IPS-11a (cell line): ENCODE data around the gene APBB2.
"Not testable (repeated sequence)": the region's sequence is repeated elsewhere in the genome, so short reads cannot be mapped to it uniquely, and the experiment has no call there.

Experiments
- H3K4me3 ChIP-seq: one replicate; pipeline ENCODE4 v1.5.1; 2013; ENCODE audit warnings: low read depth, low read length, control low read depth

Gene APBB2

DNA sequence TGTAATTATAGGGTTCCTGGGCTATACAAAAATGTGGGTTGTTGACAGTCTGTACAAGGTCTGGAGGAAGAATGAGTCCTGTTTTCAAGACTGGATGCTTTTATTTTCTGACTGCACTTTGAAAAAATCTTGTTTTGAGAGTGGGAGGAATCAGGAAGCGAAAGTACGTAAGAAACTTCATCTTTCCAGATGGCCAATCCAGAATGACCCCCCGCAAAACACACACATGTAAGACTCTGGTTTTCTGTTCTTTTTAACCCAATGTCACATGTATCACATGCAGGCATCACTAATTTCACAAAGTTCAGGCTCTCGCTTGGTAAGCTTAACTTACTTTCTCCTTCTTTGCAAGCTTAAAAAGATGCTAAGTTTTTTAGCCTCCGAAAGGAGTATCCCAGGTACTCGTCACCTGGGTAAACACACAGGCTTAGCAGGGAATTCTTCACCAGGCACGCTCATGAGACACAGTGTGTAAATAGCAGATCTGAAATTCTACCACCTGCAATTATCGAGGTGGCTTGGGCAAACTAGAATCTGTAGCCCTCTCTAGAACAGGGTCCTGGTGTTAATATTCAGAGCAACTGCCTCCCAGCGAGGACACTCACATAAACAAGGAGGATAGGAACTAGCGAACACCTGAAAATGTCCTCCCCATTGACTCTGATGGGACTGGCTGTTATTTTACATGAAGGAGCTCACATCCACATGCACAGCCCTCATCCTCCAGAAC is 373.9 kb downstream of the APBB2 start:
- H3K4me3 ChIP-seq: no peak overlapping the region

DNA sequence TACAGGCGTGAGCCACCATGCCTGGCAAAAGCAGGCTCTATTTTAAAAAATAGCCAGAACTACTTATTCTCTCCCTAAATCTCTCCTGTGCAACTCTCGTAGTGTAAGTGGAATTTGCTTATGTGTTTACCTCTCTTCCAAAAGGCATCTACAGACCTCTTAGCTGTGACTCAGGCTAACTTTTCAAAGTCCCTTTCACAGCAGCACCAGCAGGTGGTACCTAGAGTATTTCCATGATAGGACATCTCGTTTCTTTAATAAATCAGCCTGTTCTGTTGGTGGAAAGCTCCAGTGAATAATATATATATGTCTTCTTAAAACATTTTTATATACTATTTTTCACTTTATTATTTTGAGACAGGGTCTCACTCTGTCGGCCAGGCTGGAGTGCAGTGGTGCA is 375.6 kb downstream of the APBB2 start:
- H3K4me3 ChIP-seq: no peak overlapping the region

DNA sequence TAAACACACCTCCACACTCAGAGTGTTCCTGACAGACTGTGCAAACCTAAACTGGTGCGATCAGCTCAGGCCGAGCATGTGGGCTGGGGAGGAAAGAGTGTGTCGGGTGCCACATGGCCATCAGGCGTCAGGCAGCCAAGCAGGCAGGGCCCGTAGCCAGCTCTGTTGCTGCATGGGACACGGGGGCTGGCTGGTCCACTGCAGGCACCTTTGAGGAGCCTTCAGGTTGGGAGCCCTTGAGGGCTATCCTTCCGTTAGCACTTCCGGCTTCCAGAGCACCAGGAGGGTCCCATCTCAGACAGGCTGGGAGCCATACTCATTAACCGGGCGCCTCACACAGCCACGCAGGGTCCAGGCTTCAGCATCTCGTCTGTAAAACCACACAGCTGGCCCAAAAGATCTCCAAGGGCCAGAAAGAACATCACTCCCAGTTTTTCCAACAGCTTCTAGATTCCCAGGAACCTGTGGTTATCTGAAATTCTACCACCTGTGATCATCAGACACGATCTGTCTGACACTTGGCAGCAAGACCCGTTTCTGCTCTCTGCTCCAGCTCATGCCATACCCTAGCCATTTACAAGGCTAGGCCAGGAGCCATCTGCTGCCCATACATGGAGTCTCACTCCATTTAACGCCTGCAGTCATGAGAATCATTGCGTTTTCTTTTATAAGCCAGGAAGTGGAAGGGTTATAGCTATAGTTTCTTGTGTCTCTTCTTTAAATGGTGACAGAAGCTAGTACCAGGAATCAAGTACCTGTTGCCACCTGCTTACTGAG is 377.1 kb downstream of the APBB2 start:
- H3K4me3 ChIP-seq: no peak overlapping the region

DNA sequence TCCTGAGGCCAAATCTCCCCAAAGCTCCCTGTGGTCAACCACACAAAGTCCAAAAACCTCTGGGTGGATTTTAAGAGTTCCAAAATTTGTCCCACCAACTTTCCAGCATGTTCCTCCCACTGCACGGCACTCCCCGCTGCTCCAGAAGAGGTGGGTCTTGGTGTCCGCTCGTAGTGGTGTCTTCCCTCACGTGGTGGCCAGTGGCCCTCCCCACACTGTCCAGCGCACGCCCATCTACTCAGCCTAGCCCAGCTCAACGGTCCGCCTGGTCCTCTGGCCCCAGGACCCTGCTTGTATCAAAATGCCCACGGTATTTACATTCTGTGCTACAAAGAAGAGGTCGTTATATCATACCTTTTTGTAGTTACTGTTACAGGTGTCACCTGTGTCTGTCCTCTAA is 381.1 kb downstream of the APBB2 start:
- H3K4me3 ChIP-seq: no peak overlapping the region

DNA sequence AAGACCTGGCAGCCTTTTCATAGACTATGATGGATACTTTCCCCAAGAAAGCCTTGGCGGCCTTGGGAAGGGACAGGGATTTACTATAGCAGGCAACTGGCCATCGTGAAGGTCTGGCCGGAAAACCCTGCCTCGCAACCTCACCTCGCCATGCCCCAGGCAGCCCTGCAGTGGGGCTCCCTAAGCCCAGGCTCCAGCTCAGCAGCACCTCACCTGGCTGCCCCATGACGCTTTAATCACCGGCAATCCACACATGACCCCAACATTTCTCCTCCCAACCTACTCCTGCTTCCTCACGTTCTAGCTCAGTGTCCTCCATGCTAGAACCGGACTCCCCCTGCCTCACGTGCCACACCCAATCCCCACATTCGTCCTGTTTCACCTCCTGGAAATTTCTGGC is 382.2 kb downstream of the APBB2 start:
- no peak overlapping the region for H3K4me3 ChIP-seq

DNA sequence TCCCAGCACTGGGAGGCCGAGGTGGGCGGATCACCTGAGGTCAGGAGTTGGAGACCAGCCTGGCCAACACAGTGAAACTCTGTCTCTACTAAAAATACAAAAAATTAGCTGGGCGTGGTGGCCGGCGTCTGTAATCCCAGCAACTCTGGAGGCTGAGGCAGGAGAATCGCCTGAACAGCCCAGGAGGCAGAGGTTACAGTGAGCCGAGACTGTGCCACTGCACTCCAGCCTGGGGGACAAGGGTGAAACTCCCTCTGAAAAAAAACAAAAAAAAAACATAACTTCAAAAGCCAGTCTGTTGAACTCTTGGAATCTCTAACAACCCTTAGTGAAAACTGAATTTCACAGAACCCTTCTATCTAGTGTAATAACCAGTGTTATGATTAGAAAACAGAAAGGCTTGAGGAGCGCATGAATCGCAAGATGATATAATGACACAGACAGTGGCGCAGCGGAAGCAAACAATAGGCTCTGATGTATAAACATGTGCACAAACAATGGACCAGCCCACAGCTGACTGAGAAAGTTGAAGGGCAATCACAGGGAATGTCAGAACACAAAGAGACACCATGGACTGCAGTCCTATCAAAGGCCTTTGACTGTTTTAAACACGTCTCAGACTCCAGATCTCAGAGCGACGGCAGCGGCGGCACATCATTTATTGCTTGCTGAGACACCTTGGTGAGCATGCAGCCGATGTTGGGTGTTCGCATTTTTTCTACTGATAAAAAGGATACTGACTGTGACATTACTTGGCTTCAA is 383.0 kb downstream of the APBB2 start:
- no peak overlapping the region for H3K4me3 ChIP-seq

DNA sequence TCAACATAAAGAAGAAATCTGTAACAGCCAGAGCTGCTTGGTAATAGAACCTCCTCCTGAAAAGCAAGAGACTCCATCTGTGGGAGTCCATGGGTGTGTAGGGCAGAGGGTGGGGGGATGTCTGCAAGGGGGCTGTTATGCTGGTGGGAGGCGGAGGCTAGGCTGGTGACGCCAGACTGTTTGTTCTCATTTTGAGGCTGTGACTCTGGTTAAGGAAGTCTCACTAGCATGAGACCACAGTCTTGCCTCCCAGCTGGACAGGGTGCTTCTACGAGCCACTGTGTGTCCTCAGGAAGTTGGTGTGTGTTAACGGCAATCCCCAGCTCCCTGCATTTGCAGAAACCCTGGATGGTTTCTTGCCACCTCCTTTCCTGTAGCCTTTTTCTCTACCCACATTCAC is 384.8 kb downstream of the APBB2 start:
- H3K4me3 ChIP-seq: no peak overlapping the region

DNA sequence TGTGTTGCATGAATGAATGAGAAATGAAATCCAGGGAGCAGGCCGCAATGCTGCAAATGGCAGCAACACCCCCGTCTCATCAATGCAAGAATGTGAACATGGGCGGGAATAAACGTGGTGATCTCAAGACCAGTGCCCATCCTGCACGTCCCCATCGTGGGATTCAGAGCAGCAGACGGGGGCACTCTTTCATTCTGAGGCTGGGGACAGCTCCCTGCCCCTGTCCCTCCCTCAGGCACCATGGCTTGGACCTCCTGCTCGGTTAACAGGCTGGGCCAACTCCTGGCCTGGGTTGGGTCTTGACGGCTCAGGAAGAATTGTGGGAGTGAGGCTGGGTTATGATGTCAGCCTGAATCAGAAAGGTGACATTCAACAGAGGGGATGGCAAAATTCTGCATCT is 385.7 kb downstream of the APBB2 start:
- no peak overlapping the region for H3K4me3 ChIP-seq

DNA sequence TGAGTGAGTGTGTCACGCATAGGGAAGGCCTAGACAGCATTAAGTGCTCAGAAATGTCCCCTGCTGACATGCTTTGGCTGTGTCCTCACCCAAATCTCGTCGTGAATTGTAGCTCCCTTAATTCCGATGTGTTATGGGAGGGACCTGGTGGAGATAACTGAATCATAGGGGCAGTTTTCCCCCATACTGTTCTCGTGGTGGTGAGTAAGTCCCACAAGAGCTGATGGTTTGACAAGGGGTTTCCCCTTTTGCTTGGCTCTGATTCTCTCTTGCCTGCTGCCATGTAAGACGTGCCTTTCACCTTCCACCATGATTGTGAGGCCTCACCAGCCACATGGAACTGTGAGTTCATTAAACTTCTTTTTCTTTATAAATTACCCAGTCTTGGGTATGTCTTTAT is 386.6 kb downstream of the APBB2 start:
- no peak overlapping the region for H3K4me3 ChIP-seq

DNA sequence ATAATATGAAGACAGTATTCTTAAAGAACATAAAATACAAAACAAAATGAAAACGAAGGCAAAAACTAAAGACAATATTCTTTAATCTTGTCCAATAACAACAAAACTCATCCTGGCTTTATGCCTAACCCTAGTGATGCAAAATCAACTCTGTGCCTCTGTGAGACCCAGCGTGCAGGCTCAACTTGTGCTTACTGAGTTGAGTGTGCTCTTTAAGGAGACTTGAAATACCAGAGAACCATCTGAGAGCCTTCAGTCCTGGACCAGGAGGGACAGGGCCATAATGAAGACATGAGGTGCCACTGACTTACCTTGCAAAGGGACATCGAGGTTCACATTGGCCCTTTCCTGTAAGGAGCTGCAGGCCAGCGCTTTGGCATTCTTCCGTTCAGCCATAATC is 387.5 kb downstream of the APBB2 start:
- H3K4me3 ChIP-seq: no peak overlapping the region

DNA sequence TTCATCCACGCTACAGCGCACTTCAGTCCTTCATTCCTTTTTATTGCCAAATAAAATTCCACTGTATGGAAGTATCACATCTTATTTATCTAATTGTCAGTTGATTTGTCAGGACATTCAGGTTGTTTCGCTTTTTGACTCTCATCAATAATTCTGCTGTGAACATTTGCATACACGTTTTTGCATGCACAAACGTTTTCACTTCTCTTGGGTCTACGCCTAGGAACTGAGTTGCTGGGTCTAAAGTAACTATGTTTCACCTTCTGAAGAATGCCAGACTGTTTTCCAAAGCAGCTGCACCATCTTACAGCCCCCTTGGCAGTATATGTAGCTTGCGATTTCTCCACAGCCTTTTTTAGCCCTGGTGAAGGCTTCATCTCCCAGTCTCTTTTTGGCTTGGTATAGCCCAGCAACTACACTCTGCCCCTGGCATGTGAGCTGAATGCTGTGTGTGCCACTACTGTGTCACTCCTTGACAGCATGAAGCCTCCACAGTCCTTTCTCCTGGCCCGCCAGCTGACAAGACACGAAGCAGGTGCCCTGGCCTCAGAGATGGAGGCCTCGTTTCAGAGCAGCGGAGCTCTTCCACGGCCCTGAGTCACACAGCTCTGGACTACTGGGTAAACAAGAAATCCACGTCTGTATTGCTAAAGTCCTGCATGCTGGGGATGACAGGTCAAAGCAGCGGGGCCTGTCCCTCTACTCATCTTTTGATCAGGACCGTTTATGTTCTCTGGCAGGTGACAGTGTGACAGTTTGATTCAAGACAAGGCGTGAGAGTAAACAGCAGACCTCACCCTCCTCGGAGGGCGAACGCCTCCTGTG is 389.1 kb downstream of the APBB2 start:
- H3K4me3 ChIP-seq: no peak overlapping the region

DNA sequence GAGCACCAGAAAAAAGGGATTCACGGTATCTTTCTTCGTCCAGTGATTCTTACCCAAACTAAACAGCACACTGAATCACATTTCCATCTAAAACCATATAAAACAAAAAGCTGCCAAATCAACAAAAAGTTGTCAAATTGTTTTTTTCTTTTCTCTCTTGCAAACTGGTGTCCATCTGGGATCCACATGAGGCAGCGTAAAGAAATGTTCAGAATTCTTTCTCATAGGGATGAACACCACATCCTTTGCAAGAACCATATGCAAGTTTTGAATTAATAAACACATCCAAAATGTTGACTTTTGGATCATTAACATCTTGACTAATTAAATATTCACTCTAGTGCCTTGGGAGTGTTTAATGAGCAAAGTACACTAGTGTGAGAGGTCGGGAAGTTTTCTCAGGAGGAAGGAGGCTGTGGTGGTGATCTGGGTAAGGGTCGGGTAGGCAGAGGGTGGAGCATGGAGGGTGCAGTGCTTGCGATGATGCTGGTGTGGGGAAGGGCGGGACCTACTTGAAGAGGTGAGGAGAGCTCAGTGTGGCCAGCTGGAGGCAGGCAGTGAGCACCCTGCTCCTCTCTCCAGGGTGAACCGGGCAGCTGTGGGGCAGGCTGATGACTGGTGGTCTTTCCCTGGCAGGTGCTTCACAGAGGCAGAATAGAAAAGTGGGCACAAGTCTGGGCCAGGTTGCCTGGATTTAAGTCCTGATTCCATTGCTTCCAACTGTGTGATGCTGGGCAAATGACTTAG is 391.7 kb downstream of the APBB2 start:
- H3K4me3 ChIP-seq: no peak overlapping the region

DNA sequence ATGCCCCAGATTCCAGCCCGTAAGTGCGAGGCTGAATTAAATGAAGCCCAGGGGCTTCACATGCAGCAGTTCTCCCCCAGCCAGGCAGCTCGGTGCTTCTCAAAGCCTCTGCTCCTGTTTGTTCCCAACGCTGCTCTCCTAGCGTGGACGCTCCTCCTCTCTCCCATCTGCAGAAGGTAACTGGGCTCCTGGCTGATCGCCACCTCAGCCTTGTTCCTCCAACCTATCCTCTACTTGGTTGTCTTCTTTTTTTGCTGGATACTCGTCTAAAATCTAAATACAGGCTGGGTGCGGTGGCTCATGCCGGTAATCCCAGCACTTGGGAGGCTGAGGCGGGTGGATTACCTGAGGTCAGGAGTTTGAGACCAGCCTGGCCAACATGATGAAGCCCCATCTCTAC is 394.2 kb downstream of the APBB2 start:
- H3K4me3 ChIP-seq: no peak overlapping the region

DNA sequence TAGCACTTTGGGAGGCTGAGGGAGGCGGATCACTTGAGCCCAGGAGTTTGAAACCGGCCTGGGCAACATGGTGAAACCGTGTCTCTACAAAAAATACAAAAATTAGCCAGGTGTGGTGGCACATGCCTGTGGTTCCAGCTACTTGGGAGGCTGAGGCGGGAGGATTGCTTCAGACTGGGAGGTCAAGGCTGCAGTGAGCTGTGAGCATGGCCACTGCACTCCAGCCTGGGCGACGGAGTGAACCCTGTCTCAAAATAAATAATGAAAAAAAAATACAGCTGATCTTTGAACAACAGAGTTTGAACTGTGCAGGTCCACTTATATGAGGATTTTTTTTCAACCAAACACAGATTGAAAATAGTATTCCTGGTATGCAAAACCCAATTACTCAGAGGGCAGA is 397.2 kb downstream of the APBB2 start:
- not testable (repeated sequence) for H3K4me3 ChIP-seq

DNA sequence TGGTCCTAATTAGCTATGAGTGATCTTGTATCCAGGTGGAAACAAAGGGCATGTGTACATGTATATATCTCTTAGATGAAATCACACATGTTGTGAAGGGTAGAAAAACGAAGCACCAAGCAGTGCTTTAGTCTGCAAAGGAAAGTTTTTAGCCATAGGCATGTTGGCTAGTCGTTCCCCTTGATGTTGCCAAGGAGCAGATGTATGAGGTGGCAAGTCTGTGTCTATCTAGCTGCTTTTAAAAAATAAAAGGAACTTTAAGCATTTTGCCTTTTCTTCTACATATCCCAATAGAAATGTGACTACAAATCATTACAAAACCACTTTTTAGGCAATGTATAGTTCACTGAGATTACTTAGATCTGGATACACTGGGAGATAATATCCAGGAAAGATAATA is 401.5 kb downstream of the APBB2 start:
- H3K4me3 ChIP-seq: no peak overlapping the region

DNA sequence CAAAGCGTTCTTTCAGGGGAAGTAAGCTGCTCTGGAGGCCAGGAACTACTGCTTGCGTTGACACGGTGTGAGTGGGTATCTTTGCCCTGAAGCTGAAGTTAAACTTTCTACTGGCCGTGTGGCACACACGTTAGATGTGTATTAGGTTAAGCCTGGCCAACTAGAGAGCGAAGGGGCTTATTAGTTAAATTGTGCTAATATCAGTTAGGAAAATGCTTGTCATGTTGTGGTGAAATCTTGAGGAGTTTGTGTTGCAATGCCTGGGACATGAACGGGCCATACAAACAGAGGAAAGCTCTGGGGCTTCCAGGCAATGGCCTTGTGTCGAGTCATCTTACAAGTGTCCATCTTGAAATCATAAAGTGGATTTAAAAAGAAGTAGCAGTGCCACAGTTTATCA is 402.0 kb downstream of the APBB2 start:
- H3K4me3 ChIP-seq: no peak overlapping the region

DNA sequence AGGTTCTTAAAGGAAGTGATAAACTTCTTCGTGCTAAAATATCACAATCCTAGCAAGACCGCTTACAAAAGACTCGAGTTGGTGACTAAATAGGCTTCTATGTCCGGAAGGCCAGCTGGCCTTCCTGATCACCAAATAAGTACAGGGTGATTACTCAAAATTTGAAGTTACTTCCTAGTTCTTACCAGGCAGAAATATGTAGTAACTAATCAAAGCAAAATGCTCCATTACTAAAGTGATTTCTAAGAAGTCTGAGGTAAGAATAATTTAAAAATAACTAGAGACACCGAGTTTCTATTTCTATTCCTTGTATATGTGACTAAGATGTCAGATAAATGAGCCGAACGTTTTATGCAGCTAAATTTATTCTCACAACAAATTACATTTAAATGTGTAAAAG is 402.4 kb downstream of the APBB2 start:
- no peak overlapping the region for H3K4me3 ChIP-seq

DNA sequence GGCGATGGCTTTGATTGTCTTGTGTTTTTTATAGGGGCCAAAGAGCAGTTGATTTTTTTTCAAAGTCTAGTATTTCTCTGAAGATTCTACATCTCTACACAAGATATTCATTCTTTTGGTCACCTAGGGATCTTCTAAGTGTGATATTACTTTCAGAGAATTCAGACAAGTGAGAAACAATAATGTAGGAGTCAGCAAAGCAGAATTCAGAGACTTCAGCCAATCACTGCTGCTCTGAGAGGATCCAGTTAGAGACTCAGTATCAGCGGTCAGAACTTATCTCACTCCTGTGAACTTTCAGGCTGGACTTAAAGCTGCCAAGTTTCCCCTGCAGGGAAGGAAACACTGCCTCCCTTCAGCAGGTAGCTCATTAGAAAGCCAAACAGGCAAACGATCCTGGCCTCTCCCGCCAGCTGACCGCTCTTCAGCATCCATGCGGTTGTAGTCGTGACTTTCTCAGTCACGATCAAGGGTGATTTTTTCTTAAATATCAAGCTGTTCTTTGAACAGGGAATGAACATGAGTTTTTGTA is 405.4 kb downstream of the APBB2 start:
- no peak overlapping the region for H3K4me3 ChIP-seq

DNA sequence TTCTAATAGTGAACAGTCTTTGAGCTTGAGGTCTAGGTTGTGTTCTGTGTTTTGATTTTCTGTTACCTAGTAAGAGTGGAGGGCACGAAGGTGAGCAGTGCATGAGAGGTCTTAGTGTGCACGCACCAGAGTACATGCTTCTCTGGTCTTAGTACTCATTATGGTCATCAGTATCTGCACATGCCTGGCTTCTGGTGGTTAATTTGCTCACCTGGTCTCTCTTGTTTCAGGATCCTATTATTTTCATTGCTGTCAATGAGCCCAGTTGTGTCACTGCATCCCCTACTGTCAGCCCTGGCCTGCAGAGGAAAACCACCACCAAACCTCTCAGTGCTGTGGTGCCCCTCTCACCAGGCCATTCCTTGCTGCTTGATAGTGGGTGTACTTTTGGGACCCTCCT is 409.7 kb downstream of the APBB2 start:
- H3K4me3 ChIP-seq: no peak overlapping the region

DNA sequence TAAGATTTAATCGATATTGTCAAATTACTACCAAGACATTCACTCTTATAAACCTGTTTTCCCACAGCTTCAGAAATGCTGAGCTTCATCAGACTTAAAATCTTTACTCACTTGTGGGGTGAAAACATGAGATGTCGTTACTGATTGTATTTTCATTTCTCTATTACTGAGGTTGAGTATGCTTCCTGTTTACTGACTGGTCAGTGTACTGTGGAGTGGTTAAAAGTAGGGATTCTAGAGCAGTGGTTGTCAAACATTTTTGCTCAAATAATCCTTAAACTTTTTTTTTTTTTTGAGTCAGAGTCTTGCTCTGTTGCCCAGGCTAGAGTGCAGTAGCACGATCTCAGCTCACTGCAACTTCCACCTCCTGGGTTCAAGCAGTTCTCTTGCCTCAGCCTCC is 414.3 kb downstream of the APBB2 start:
- no peak overlapping the region for H3K4me3 ChIP-seq
